Prostate gland (tissue), 2 donors: ENCODE measurements around the gene GID8. TPM values are rescaled to one million over a fixed set of nuclear protein-coding genes. Genes with fewer than 3 reads are reported as not detected.

Experiments used
- DNase-seq: peaks from one replicate; pipeline ENCODE4 v3.0.0-alpha.2; 2019; ENCODE audit warnings: low spot score
- H3K27ac ChIP-seq, 2 donors: fragments of 200-600 bp; sonication (generic); 2 replicates each; pipeline ENCODE4 v1.5.1; 2017 to 2019
- H3K27me3 ChIP-seq: fragments of 200-600 bp; sonication (generic); replicated peaks from 2 replicates; pipeline ENCODE4 v1.5.1; 2019; ENCODE audit not compliant: insufficient read depth
- H3K36me3 ChIP-seq, 2 donors: fragments of 200-600 bp; sonication (generic); 1 replicate in 1 of 2; 2 replicates in 1 of 2; pipeline versions ENCODE4 v1.5.1 to v1.8.1; 2017 to 2019
- H3K4me1 ChIP-seq: fragments of 200-600 bp; sonication (generic); replicated peaks from 2 replicates; pipeline ENCODE4 v1.5.1; 2019
- H3K4me3 ChIP-seq, 2 donors: fragments of 200-600 bp; sonication (generic); 2 replicates each; pipeline ENCODE4 v1.5.1; 2017 to 2019
- H3K9me3 ChIP-seq: fragments of 200-600 bp; sonication (generic); 2 replicates; pipeline ENCODE4 v1.5.1; 2017
- CTCF ChIP-seq, 4 experiments: fragments of 200-600 bp in 2 of 4; fragments of 450-650 bp in 2 of 4; sonication (generic) in 2 of 4; IDR thresholded peaks; 1 replicate in 3 of 4; 2 replicates in 1 of 4; pipeline ENCODE4 v1.5.1; 2016 to 2019; ENCODE audit warnings: antibody characterized with exemption in 4 of 4, mild to moderate bottlenecking in 2 of 4, moderate library complexity in 2 of 4
- POLR2A ChIP-seq: fragments of 450-650 bp; IDR thresholded peaks from one replicate; pipeline ENCODE4 v1.6.1; 2016; ENCODE audit warnings: antibody characterized with exemption, mild to moderate bottlenecking
- POLR2AphosphoS5 ChIP-seq: sonication (generic); formaldehyde crosslinking; IDR thresholded peaks from one replicate; pipeline ENCODE4 v1.6.1; 2017; ENCODE audit warnings: antibody characterized with exemption
- WGBS: methylation state at CpG from one replicate; pipeline ENCODE4 v1.1.5; 2018; 5-methylcytosine and 5-hydroxymethylcytosine counted together
- intact Hi-C: fragments of 100-400 bp; cut with DNase I; formaldehyde crosslinking; loops from one replicate; pipeline ENCODE4 v1.14.2; 2022
- total RNA-seq, 2 donors: library from RNA; depleted of rRNA; stranded (reverse); fragments of >200 nt; gene quantifications; one replicate each; pipeline ENCODE4 v1.1.0, GENCODE V29; 2016

The GID8 gene
- total RNA-seq, 2 donors from 2014 or later = 38.7 to 42.7 TPM

GRCh38 chr20:62910777-62911497 is 27.0 kb upstream of the GID8 start:
- no peak for DNase-seq
- intact Hi-C loops = no loop called here
- no peaks in the 10 kb centered on the region for H3K27me3 ChIP-seq
- peaks cover 24 to 26% of the 10 kb centered on the region in 2 donors for H3K36me3 ChIP-seq
- H3K9me3 ChIP-seq = no peaks in the 10 kb centered on the region
- TF ChIP-seq CTCF (IDR thresholded peaks at IDR 0.05) (no peak), POLR2AphosphoS5 (no peak), POLR2A (no peak)
- 91% methylated on average over 45 of the region's 45 CpGs for WGBS
- no peak overlapping the region for H3K4me3 ChIP-seq
- no peaks in the 10 kb centered on the region for H3K4me1 ChIP-seq
- H3K27ac ChIP-seq = no peak overlapping the region

GRCh38 chr20:62911701-62912280 is 26.2 kb upstream of the GID8 start:
- intact Hi-C loops = no loop called here
- TF ChIP-seq POLR2AphosphoS5 = no peak
- TF ChIP-seq POLR2A = no peak
- no peak for TF ChIP-seq CTCF (IDR thresholded peaks at IDR 0.05)
- no peaks in the 10 kb centered on the region for H3K9me3 ChIP-seq
- H3K27me3 ChIP-seq = no peaks in the 10 kb centered on the region
- H3K27ac ChIP-seq = no peak overlapping the region
- no peak for DNase-seq
- WGBS = 63% methylated on average over 10 of the region's 10 CpGs
- H3K36me3 ChIP-seq = peaks cover 17 to 18% of the 10 kb centered on the region in 2 donors
- no peak overlapping the region for H3K4me3 ChIP-seq
- H3K4me1 ChIP-seq = peaks cover 3% of the 10 kb centered on the region

GRCh38 chr20:62913043-62913630 is 24.8 kb upstream of the GID8 start:
- Histone ChIP-seq H3K9me3 (no peaks in the 10 kb centered on the region), H3K4me1 (peaks cover 5% of the 10 kb centered on the region), H3K36me3 (peaks cover 13 to 14% of the 10 kb centered on the region in 2 donors), H3K27ac (no peak overlapping the region), H3K27me3 (no peaks in the 10 kb centered on the region), H3K4me3 (no peak overlapping the region)
- TF ChIP-seq POLR2A (no peak), CTCF (IDR thresholded peaks at IDR 0.05) (no peak), POLR2AphosphoS5 (no peak)
- 79% methylated on average over 7 of the region's 7 CpGs for WGBS
- DNase-seq = no peak
- intact Hi-C loops = no loop called here

- DNase-seq = no peak
- no peak for TF ChIP-seq CTCF (IDR thresholded peaks at IDR 0.05)
- no peak for TF ChIP-seq POLR2A
- TF ChIP-seq POLR2AphosphoS5 = no peak
- H3K36me3 ChIP-seq = peaks cover 13% of the 10 kb centered on the region in 2 donors
- no peak overlapping the region for H3K27ac ChIP-seq
- no peaks in the 10 kb centered on the region for H3K9me3 ChIP-seq
- H3K4me3 ChIP-seq = no peak overlapping the region
- intact Hi-C loops = no loop called here
- peaks cover 11% of the 10 kb centered on the region for H3K4me1 ChIP-seq
- no peaks in the 10 kb centered on the region for H3K27me3 ChIP-seq
- WGBS = 73% methylated on average over 9 of the region's 9 CpGs
Measured at GRCh38 chr20:62914436-62914835, 23.5 kb upstream of the GID8 start.
